Caco-2 (cell line): ENCODE results near the gene FUT6. TPM values are rescaled to one million over a fixed set of nuclear protein-coding genes. Genes with fewer than 3 reads are reported as not detected.

Experiments
- BruUV-seq: library from RNA; stranded (reverse); fragments of 400-500 nt; replicated peaks from 2 replicates; lab custom pipeline; 2021; lab: Mats Ljungman, UMichigan
- CTCF ChIA-PET: fragments of 300-600 bp; sonication (Branson Sonifier 250); formaldehyde crosslinking; loops from one replicate; lab custom pipeline; 2022; ENCODE audit warnings: antibody characterized with exemption; lab: Charles Lee
- POLR2A ChIA-PET: fragments of 300-600 bp; sonication (Branson Sonifier 250); formaldehyde crosslinking; loops from one replicate; lab custom pipeline; 2022; ENCODE audit warnings: antibody characterized with exemption; lab: Charles Lee
- DNase-seq, 2 experiments: peaks; one replicate each; pipeline versions ENCODE4 v3.0.0 to v3.0.0-alpha.2; 2020 to 2022
- H3K27me3 ChIP-seq: replicated peaks from 2 replicates; pipeline ENCODE4 v1.6.0; 2011; ENCODE audit warnings: low read length; ENCODE audit not compliant: control insufficient read depth, insufficient read depth
- H3K36me3 ChIP-seq: 2 replicates; pipeline ENCODE4 v1.5.1; 2011; ENCODE audit warnings: low read length; ENCODE audit not compliant: control insufficient read depth, insufficient read depth
- H3K4me1 ChIP-seq: fragments of 250-450 bp; sonication (Bioruptor Pico); 2 replicates; pipeline ENCODE4 v1.5.1; 2020; ENCODE audit warnings: mild to moderate bottlenecking
- H3K4me3 ChIP-seq: 2 replicates; pipeline ENCODE4 v1.5.1; 2011; ENCODE audit warnings: low read depth, mild to moderate bottlenecking, control low read depth, low read length
- H3K9me3 ChIP-seq: fragments of 250-450 bp; sonication (Bioruptor Pico); 2 replicates; pipeline ENCODE4 v1.5.1; 2020; ENCODE audit warnings: mild to moderate bottlenecking, moderate library complexity
- H3K27ac Mint-ChIP-seq: one replicate; pipeline ENCODE4 v1.8.0; 2022; ENCODE audit warnings: mixed read lengths; ENCODE audit not compliant: unreplicated experiment
- H3K27me3 Mint-ChIP-seq: one replicate; pipeline ENCODE4 v1.8.0; 2022; ENCODE audit warnings: mixed read lengths; ENCODE audit not compliant: insufficient read depth, unreplicated experiment
- H3K36me3 Mint-ChIP-seq: one replicate; pipeline ENCODE4 v1.8.0; 2022; ENCODE audit warnings: mild to moderate bottlenecking, mixed read lengths; ENCODE audit not compliant: insufficient read depth, unreplicated experiment
- H3K4me1 Mint-ChIP-seq: one replicate; pipeline ENCODE4 v1.8.0; 2022; ENCODE audit warnings: low read depth, mixed read lengths; ENCODE audit not compliant: unreplicated experiment
- H3K4me3 Mint-ChIP-seq: one replicate; pipeline ENCODE4 v1.8.0; 2022; ENCODE audit warnings: mild to moderate bottlenecking, moderate library complexity, mixed read lengths; ENCODE audit not compliant: unreplicated experiment
- H3K9me3 Mint-ChIP-seq: one replicate; pipeline ENCODE4 v1.8.0; 2022; ENCODE audit warnings: mixed read lengths; ENCODE audit not compliant: unreplicated experiment
- CTCF ChIP-seq, 2 experiments: fragments of 200-600 bp in 1 of 2; IDR thresholded peaks; 1 replicate in 1 of 2; 2 replicates in 1 of 2; pipeline versions ENCODE4 v1.5.1 to v1.8.0; 2011 to 2022; ENCODE audit warnings: antibody characterized with exemption in 1 of 2, control low read depth in 1 of 2, inconsistent platforms in 1 of 2, low read depth in 1 of 2, low read length in 1 of 2, mild to moderate bottlenecking in 1 of 2, moderate library complexity in 1 of 2; ENCODE audit not compliant: insufficient read depth in 1 of 2, severe bottlenecking in 1 of 2, unreplicated experiment in 1 of 2
- intact Hi-C: fragments of 100-400 bp; cut with micrococcal nuclease; formaldehyde crosslinking; loops from one replicate; pipeline ENCODE4 v1.10.0; 2022; ENCODE audit not compliant: unreplicated experiment
- total RNA-seq: library from RNA; stranded (reverse); gene quantifications from 2 replicates; pipeline ENCODE4 v1.2.3, GENCODE V29; 2022

The FUT6 gene
- total RNA-seq, 1 experiment from 2014 or later: not detected

GRCh38 chr19:5805462-5806132, 33.9 kb downstream of the FUT6 start:
- no peaks in the 10 kb centered on the region for H3K27me3 Mint-ChIP-seq
- CTCF ChIA-PET: no interaction called here

GRCh38 chr19:5804516-5805461, 34.7 kb downstream of the FUT6 start, which contains the start of gene NRTN:
Gene NRTN, plus strand, starts transcription at chr19:5805067. Its CDS starts 19,099 bp downstream, at chr19:5824166.
- H3K4me3 ChIP-seq: peak within 1 kb of the TSS; percentile 57
- no peaks in the 10 kb centered on the region for H3K36me3 Mint-ChIP-seq
- peak within 1 kb of the TSS; percentile 75 for H3K4me3 Mint-ChIP-seq
- no peaks in the 10 kb centered on the region for H3K27me3 Mint-ChIP-seq
- POLR2A ChIA-PET: interaction anchor here (0.6 to 1.3 kb wide), 3 partner anchors 23 to 99 kb away, joined by 3 to 15 read pairs (median 7); partner anchors contain the start of genes NDUFA11 and VMAC
- H3K4me1 Mint-ChIP-seq: no peaks in the 10 kb centered on the region
- intact Hi-C loops: loop anchor here (1.0 to 2.0 kb wide), 3 partner anchors 19 to 100 kb away; partner anchors contain the start of gene VMAC
- TF ChIP-seq CTCF (IDR thresholded peaks at IDR 0.05; ENCODE audit: insufficient read depth in 1 of 2, low read depth in 1 of 2, low read length in 1 of 2, severe bottlenecking in 1 of 2, unreplicated experiment in 1 of 2): peak in 1 of 2 experiments; percentile 2
- 0 out of 2 replicates have a peak, but pooled peaks cover 3% of the 10 kb centered on the region for H3K4me1 ChIP-seq
- CTCF ChIA-PET: interaction anchor here (0.9 to 2.0 kb wide), 24 partner anchors 11 to 294 kb away, joined by 3 to 56 read pairs (median 6); partner anchors contain the start of genes CATSPERD, DUS3L, LONP1 and NDUFA11
- no peaks in the 10 kb centered on the region for H3K27me3 ChIP-seq
- no TSS peak for BruUV-seq
- H3K27ac Mint-ChIP-seq: peak within 1 kb of the TSS; percentile 53
- no peaks in the 10 kb centered on the region for H3K9me3 Mint-ChIP-seq
- no peaks in the 10 kb centered on the region for H3K36me3 ChIP-seq
- peak in 1 of 2 experiments; percentile 64 for DNase-seq
- no peaks in the 10 kb centered on the region for H3K9me3 ChIP-seq

More at GRCh38 chr19:5805462-5806132, 33.9 kb downstream of the FUT6 start:
- H3K4me1 Mint-ChIP-seq: no peaks in the 10 kb centered on the region
- DNase-seq: peak; percentile 86 to 89
- Histone ChIP-seq H3K9me3 (no peaks in the 10 kb centered on the region), H3K4me3 (peak overlapping the region; percentile 57), H3K27me3 (no peaks in the 10 kb centered on the region), H3K4me1 (0 out of 2 replicates have a peak, but pooled peaks cover 3% of the 10 kb centered on the region), H3K36me3 (no peaks in the 10 kb centered on the region)
- TF ChIP-seq CTCF (IDR thresholded peaks at IDR 0.05; ENCODE audit: insufficient read depth in 1 of 2, low read depth in 1 of 2, low read length in 1 of 2, severe bottlenecking in 1 of 2, unreplicated experiment in 1 of 2): peak; percentile 84 to 92
- H3K9me3 Mint-ChIP-seq: no peaks in the 10 kb centered on the region
- intact Hi-C loops: loop anchor here (2.0 kb wide), 1 partner anchor 87 kb away; no protein-coding TSS in a partner anchor
- no peak overlapping the region for H3K27ac Mint-ChIP-seq
- BruUV-seq: no TSS peak
- no peaks in the 10 kb centered on the region for H3K36me3 Mint-ChIP-seq
- H3K4me3 Mint-ChIP-seq: peak overlapping the region; percentile 73
- POLR2A ChIA-PET: no interaction called here
